NCI-H510A (cell line): ENCODE measurements around the gene TIMP1.

Experiments
- DNase-seq: peaks from one replicate; lab custom pipeline; 2025; lab: John Stamatoyannopoulos, UW

The TIMP1 gene

DNA sequence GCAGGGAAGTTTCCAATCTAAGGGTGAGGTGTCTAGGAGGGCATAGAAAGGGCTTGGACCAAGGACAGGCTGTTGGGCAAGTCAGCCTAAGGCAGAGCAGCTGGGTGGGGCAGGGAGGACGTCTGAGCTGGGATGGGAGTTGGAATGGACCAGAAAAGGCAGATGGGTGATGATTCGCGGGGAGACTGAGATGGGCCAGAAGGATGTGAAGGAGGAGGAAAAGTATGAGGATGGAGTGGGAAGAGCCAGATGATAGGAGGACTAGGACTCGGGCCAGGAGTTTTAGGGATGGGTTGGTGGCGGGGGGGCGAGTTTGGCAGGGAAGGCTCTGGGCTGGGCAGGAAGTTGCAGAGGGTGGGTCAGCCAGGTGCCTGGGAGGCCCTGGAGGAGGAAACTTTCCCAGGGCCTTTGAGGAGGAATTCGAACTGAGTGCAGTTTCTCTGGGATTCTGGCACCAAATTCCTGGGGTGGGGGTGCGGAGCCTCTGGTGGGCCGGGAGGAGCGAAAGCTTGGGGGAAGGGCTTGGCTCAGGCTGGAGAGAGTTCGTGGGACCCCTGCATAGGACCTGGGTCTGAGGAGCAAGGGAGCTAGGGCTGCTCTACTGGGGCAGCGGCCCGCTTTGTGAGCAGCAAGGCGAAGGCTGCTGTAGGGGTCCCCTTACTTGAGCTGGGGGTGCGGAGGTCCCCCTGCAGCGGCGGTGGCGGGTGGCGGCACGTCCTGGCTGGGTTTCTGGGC, 8.7 kb upstream of the TIMP1 start:
- no peak for DNase-seq

DNA sequence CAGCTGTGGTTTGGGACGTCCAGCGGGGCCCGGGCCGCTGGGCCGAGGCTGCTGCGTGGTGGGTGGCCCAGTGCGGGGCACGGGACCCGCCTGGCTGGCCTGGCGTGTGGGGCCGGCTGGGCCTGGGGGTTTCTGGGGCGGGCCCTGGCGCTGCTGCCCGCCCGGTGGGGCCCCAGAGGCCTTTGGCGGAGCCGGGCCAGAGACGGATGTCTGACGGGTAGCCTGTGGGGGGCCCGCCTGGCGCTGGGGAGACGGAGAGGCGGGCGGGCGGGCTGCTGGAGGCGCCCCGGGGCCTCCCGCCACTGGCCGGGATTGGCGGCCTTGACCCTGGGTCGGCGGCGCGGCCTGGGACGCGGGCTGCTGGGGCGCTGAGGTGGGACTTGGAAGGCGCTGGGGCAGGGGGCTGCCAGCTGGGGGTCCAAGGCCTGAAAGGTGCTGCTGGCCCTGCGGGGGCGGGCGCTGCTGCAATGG, 8.1 kb upstream of the TIMP1 start:
- DNase-seq = no peak

DNA sequence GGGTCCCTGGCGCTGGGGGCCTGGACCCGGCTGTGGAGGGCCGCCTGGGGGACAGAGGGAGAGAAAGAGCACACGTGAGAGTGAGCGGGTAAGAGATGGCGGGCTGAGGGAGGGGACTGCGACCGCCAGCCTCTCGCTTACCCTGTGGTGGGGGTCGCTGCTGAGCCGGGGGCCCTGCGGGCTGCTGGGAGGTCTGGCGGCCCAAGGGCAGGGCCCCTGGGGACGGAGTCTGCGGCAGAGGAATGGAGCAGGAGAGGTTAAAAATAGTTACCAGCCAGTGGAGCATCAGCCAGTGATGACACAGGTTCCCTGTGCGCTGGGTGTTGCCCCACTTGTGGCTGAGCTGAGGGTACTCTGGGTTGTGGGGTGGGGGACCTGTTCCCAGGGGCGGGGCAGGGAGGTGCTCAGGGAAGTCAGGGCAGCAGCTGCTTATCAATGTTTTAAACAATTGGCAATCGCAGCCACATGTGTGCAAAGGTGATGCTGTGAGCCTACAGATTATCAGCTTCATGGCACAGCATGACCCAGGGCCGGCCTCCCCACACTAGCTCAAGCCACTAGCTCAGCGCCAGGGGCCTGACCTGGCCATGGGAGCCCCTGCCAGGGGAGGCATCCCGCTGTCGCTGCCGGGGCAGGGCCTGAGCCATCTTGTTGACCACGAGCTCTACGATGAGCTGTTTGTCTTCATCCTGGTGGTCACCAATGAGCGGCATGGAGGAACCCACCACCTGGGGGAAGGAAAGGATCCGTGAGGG, 7.5 kb upstream of the TIMP1 start:
- DNase-seq = no peak

GRCh38 chrX:47576021-47576898, 6.0 kb upstream of the TIMP1 start:
- no peak for DNase-seq

GRCh38 chrX:47577424-47577823, 4.8 kb upstream of the TIMP1 start:
- no peak for DNase-seq

DNA sequence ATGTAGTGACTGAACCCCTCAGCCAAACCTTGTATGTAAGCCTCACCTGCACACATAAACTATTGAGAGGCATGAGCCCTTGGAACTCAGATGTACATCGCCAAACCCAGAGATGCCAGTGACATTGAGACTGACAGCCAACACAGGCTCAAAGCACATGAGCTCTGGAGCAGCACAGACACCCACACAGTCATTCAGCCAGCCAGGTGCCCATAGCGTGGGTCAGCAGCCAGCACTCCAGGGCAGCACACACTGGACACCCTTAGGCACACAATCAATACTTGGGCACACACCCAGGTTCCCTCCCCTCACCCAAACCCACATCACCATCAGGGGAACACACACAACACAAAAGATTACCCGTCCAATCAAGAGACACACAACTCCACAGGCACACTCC, 4.3 kb upstream of the TIMP1 start:
- DNase-seq = no peak

DNA sequence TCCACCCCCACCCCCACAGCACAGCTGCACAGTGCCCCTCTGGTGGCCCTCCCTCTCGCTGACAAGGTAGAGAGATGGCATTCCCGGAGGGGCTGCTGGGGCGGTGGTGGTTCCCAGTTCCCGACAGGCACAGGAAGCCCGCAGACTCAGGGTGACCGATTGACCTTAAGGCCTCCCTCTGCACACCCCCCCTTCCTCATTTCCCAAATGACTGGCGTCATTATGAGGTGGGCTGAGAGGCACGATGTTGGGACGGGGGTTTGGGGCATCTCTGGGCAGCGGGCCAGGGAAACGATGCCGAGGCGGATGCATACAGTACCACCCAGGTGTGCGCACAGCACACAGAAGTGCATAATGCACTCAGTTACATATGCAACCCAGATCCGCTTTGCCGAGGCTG, 3.5 kb upstream of the TIMP1 start:
- no peak for DNase-seq

GRCh38 chrX:47579537-47579936, 2.7 kb upstream of the TIMP1 start:
- DNase-seq = no peak

- no peak for DNase-seq
Observed at GRCh38 chrX:47583240-47583861, 1.1 kb downstream of the TIMP1 start.

DNA sequence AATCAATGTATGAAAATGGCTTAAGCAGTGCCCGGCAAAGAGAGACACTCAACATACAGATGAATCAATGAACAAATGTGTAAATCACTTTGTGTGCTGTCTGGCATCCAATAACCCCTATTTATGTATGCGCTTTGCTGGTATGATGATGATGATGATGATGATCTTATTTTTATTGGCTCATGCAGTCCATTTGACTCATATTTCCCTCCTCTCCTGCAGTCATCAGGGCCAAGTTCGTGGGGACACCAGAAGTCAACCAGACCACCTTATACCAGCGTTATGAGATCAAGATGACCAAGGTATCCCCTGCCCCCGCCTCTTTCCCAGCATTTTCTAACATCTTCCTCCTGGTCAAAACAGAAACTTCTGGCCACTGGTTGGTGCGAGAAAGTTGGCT, 2.5 kb downstream of the TIMP1 start:
- DNase-seq = no peak

DNA sequence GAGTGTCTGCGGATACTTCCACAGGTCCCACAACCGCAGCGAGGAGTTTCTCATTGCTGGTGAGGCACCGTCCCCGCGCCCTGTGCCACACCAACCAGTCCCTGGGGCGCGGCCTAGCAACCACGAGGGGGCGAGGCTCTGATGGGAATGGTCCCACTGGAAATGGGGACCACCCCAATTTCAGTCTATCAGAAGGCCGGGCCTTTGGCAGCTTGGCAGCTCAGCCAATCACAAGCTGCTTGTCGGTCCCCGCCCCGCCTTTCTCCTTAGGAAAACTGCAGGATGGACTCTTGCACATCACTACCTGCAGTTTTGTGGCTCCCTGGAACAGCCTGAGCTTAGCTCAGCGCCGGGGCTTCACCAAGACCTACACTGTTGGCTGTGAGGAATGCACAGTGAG, 3.0 kb downstream of the TIMP1 start:
- no peak for DNase-seq

DNA sequence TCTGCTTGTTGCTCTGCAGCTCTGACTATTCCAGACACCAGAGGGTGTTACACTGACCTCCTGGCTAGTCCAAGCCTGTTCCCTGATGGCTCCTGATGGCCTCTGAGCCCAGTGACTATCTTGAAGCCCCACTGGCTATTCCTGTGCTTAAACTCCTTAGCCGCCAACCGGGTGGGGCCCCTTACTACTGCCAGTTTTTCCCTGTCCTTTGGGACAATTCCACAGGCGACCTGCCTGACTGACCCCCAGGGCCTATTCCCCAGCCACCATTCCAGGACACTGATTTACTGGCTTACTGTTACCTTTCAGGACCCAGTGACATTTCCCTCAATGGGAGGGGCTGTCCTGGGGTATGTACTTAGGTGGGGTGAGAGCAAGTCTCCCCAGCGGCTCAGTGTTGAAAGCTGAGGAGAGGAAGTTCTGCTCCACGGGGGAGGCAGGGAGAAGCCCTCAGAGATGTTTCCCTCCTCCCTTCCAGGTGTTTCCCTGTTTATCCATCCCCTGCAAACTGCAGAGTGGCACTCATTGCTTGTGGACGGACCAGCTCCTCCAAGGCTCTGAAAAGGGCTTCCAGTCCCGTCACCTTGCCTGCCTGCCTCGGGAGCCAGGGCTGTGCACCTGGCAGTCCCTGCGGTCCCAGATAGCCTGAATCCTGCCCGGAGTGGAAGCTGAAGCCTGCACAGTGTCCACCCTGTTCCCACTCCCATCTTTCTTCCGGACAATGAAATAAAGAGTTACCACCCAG, 4.0 kb downstream of the TIMP1 start:
- no peak for DNase-seq

GRCh38 chrX:47587091-47587891, 5.1 kb downstream of the TIMP1 start:
- no peak for DNase-seq

- no peak for DNase-seq
Observed at GRCh38 chrX:47587906-47588735, 5.9 kb downstream of the TIMP1 start.

- DNase-seq = no peak
Observed at GRCh38 chrX:47590984-47591383, 8.7 kb downstream of the TIMP1 start.

DNA sequence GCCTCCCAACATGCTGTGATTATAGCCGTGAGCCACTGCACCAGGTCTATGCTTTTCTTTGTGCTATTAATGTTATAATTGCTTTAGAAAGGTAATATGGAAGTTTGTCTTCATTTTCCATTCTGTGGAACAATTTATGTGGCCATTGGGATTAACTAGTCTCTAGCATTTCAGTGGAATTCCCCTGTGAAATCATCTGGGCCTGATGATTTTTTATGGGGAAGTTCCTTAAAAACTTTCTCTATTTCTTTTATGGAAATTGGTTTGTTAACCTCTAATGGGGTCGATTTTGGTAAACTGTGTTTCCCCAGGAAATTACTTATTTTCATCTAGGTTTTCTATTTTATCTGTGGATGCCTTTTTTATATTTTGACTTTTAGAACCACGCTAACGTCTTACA, 11.3 kb downstream of the TIMP1 start:
- no peak for DNase-seq

GRCh38 chrX:47595716-47596251, 13.5 kb downstream of the TIMP1 start:
- no peak for DNase-seq

DNA sequence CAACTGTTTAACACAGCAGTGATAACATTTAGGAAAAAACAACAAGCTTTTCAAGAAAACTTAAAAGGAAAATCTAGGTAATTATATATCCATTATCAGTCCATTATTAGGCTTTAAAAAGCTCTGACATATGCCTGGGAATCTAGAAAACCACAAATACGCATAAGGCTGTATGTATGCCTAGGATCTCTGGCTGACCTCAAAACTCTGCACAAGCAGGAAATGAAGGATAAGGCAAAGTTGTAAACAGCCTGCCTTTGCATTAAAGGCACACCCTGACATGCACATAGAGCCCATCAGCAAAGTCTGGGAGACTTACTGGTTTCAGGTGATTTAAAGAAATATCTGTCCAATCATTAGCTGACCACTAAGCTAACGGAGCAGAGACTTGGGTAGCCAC, 14.0 kb downstream of the TIMP1 start:
- DNase-seq = no peak

GRCh38 chrX:47597222-47597621, 15.0 kb downstream of the TIMP1 start:
- no peak for DNase-seq
